Aorta (tissue), 5 donors: ENCODE results near the gene HSPB7. TPM values are rescaled to one million over a fixed set of nuclear protein-coding genes. Genes with fewer than 3 reads are reported as not detected.
"Not testable (repeated sequence)": the region's sequence is repeated elsewhere in the genome, so short reads cannot be mapped to it uniquely, and the experiment has no call there.

Experiments
- ATAC-seq: fragments of 200-7000 bp; cut with Tn5 transposase; one replicate; pipeline ENCODE4 v1.9.1; 2022; ENCODE audit warnings: moderate library complexity; ENCODE audit not compliant: low FRiP score
- DNase-seq, 2 donors: peaks; one replicate each; pipeline ENCODE4 v3.0.0-alpha.2; 2020
- H3K27ac ChIP-seq, 2 donors: one replicate each; pipeline ENCODE4 v1.5.1; 2013; ENCODE audit warnings: low read length in 2 of 2, mild to moderate bottlenecking in 2 of 2, moderate library complexity in 2 of 2, control low read depth in 1 of 2, inconsistent platforms in 1 of 2, low read depth in 1 of 2
- H3K27me3 ChIP-seq, 2 donors: one replicate each; pipeline ENCODE4 v1.6.1; 2013; ENCODE audit warnings: control low read depth in 1 of 2, low read length in 1 of 2, mild to moderate bottlenecking in 1 of 2, moderate library complexity in 1 of 2; ENCODE audit not compliant: insufficient read depth in 2 of 2, control insufficient read depth in 1 of 2
- H3K36me3 ChIP-seq, 2 donors: one replicate each; pipeline ENCODE4 v1.6.1; 2013; ENCODE audit warnings: control low read depth in 1 of 2, low read length in 1 of 2, mild to moderate bottlenecking in 1 of 2; ENCODE audit not compliant: insufficient read depth in 2 of 2, control insufficient read depth in 1 of 2
- H3K4me1 ChIP-seq, 2 donors: one replicate each; pipeline ENCODE4 v1.6.1; 2013; ENCODE audit warnings: low read length in 2 of 2, control low read depth in 1 of 2, mild to moderate bottlenecking in 1 of 2, moderate library complexity in 1 of 2; ENCODE audit not compliant: insufficient read depth in 2 of 2, control insufficient read depth in 1 of 2
- H3K4me3 ChIP-seq, 2 donors: one replicate each; pipeline ENCODE4 v1.5.1; 2013; ENCODE audit warnings: low read length in 2 of 2, control low read depth in 1 of 2, mild to moderate bottlenecking in 1 of 2
- H3K9me3 ChIP-seq: one replicate; pipeline ENCODE4 v1.6.1; 2013; ENCODE audit warnings: mild to moderate bottlenecking, low read length; ENCODE audit not compliant: control insufficient read depth
- WGBS, 2 donors: extraction: QIAGEN DNeasy Blood & Tissue Kit; methylation state at CpG; one replicate each; pipeline ENCODE4 v1.1.7; 2013; 5-methylcytosine and 5-hydroxymethylcytosine counted together
- intact Hi-C, 2 donors: fragments of 100-400 bp; cut with DNase I; formaldehyde crosslinking; loops; one replicate each; pipeline versions ENCODE4 v1.14.2 to v1.15.0; 2022
- polyA plus RNA-seq, 2 donors: library from polyadenylated mRNA; stranded (reverse); fragments of 200-250 nt; gene quantifications; one replicate each; pipeline ENCODE4 v1.2.3, GENCODE V29; 2013
- total RNA-seq, 2 donors: library from RNA; stranded (reverse); fragmentation: NEBNext Ultra II Directional; extraction: Animal tissue kit (Norgen Biotek cat#: 25700); gene quantifications; one replicate each; pipeline ENCODE4 v1.2.1, GENCODE V29; 2021
- donor health status: healthy with polysubstance abuse.
- donor health status: Bipolar disorder and iron deficiency.
- donor health status: DM: no; HTN: no; CAD: no.
- donor health status: DM: no; HTN: no; CAD: no.
- donor health status: DM: yes; HTN: yes; CAD: no.

HSPB7 gene
- total and polyA plus RNA-seq, 4 donors: 128 to 802 (median 326) TPM

GRCh38 chr1:16053781-16054502, 36.1 kb upstream of the HSPB7 start:
- ATAC-seq (no peak), DNase-seq (no peak)
- no peaks in the 10 kb centered on the region for H3K27me3 ChIP-seq
- no peak overlapping the region for H3K4me3 ChIP-seq
- no peaks in the 10 kb centered on the region for H3K4me1 ChIP-seq
- WGBS, 2 donors: 82 to 83% methylated on average over 7 to 8 of the region's 8 CpGs
- intact Hi-C loops: no loop called here
- H3K36me3 ChIP-seq: no peaks in the 10 kb centered on the region
- H3K9me3 ChIP-seq: no peaks in the 10 kb centered on the region
- H3K27ac ChIP-seq: no peak overlapping the region

DNA sequence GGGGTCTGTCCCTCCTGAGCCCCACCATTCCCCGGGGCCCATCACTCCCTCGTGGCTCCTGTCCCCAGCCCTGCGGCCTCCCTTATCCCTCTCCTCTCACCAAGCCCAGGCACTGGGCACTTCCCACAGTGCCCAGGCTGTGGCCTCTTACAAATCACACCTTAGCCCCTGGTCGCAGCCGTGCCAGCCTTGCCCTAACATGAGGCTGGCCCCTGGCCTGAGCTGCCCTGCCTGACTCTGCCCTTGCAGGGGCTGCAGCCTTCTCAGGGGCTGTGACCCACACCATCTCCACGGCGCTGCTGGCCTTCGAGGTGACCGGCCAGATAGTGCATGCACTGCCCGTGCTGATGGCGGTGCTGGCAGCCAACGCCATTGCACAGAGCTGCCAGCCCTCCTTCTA, 34.1 kb upstream of the HSPB7 start:
- H3K4me1 ChIP-seq, H3K9me3 ChIP-seq, ATAC-seq: not testable (repeated sequence)

GRCh38 chr1:16051039-16051438, 33.2 kb upstream of the HSPB7 start:
- no peaks in the 10 kb centered on the region for H3K36me3 ChIP-seq
- ATAC-seq: no peak
- no peaks in the 10 kb centered on the region for H3K4me1 ChIP-seq
- DNase-seq: no peak
- no peaks in the 10 kb centered on the region for H3K27me3 ChIP-seq
- no peak overlapping the region for H3K4me3 ChIP-seq
- intact Hi-C loops: no loop called here
- no peak overlapping the region for H3K27ac ChIP-seq
- 86 to 87% methylated on average over 3 of the region's 3 CpGs for WGBS, 2 donors
- H3K9me3 ChIP-seq: no peaks in the 10 kb centered on the region

More for the DNA sequence above, 34.1 kb upstream of the HSPB7 start:
- WGBS, 2 donors: 86 to 91% methylated on average over 11 to 12 of the region's 12 CpGs
- H3K4me3 ChIP-seq, DNase-seq, intact Hi-C loops, H3K27ac ChIP-seq, H3K27me3 ChIP-seq, H3K36me3 ChIP-seq: not testable (repeated sequence)

DNA sequence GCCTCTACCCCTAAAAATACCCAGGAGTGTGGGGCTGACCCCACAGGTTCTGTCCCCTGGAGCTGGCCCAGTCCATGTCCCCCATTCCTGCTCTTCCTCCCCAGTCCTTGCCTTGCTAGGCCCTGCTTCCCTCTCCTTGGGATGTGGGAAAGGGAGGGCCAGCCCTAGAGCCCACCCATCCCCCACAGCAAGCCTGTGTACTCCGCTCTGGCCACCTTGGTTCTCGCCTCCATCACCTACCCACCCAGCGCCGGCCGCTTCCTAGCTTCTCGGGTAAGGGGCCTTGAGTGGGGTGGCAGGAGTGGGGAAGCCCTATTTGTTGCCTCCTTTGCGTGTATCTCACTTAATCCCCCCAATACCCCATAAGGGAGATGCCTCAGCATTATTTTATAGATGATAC, 32.5 kb upstream of the HSPB7 start:
- Histone ChIP-seq H3K27ac (no peak overlapping the region), H3K36me3 (no peaks in the 10 kb centered on the region), H3K27me3 (no peaks in the 10 kb centered on the region), H3K9me3 (no peaks in the 10 kb centered on the region), H3K4me3 (no peak overlapping the region), H3K4me1 (no peaks in the 10 kb centered on the region)
- 90 to 92% methylated on average over 6 to 7 of the region's 7 CpGs for WGBS, 2 donors
- no peak for ATAC-seq
- intact Hi-C loops: loop anchor here in 1 of 2 donors (1.0 kb wide), 1 partner anchor 9 kb away; no protein-coding TSS in a partner anchor
- no peak for DNase-seq

DNA sequence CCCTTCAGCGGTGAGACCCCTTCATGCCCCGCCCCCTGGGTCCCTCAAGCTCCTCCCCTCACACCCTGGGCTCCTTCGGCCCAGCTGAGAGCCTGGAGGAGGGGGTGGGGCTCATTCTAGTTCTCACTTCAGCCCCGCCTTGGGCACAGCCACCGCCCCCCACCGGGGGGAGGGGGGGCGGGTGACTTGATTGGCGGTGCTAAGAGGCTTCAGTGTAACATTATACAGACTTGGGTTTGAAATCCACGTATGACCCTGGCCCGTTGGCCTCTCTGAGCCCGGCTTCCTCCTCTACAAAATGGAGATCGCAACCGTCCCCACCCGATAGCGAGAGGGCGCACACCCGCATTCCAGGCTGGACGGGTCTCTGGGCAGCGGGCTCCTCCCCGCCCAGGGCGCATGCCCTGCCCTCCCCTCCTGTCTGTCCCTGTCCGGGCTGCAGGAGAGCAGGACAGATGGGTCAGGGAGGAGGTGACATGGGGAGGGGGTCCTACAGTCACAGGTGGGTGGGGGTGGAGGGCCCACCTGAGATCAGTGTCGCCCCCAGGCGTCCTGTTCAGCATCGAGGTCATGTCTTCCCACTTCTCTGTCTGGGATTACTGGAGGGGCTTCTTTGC, 30.8 kb upstream of the HSPB7 start:
- ATAC-seq: peak; percentile 26
- intact Hi-C loops: loop anchor here in 1 of 2 donors (5.0 kb wide), 1 partner anchor 36 kb away; no protein-coding TSS in a partner anchor
- H3K27ac ChIP-seq: no peak overlapping the region
- 5% methylated on average over 19 to 25 of the region's 25 CpGs for WGBS, 2 donors
- H3K4me3 ChIP-seq: peak overlapping the region in 1 of 2 donors; percentile 5
- no peaks in the 10 kb centered on the region for H3K4me1 ChIP-seq
- no peaks in the 10 kb centered on the region for H3K36me3 ChIP-seq
- DNase-seq: peak in 1 of 2 donors; percentile 86
- no peaks in the 10 kb centered on the region for H3K9me3 ChIP-seq
- no peaks in the 10 kb centered on the region for H3K27me3 ChIP-seq

DNA sequence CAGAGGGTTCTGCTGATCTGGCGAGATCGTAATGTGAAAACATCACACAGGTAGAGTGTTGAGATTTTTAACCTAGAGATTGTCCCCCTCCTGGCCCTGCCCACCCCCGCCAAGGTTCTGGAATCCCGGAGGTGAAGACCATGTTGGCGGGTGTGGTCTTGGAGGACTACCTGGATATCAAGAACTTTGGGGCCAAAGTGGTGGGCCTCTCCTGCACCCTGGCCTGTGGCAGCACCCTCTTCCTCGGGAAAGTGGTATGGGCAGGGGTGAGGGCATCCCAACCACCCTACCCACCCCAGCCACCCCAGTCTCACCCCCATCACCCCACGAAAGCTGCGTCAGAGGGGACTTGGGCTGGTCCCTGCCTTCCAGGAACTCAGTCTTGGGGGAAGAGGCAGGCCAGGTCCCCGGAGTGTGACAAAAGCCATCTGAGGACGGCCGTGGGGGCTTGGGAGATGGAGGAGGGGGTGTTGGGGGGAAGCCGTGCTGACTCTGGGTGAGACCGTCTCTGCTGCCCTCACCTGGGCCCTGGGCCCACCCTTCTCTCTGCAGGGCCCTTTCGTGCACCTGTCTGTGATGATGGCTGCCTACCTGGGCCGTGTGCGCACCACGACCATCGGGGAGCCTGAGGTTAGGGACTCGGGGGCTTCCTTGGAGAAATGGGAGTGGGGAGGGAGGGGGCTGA, 30.1 kb upstream of the HSPB7 start:
- no peaks in the 10 kb centered on the region for H3K36me3 ChIP-seq
- no peak overlapping the region for H3K27ac ChIP-seq
- no peak overlapping the region for H3K4me3 ChIP-seq
- H3K9me3 ChIP-seq: no peaks in the 10 kb centered on the region
- 77 to 79% methylated on average over 19 of the region's 19 CpGs for WGBS, 2 donors
- H3K27me3 ChIP-seq: no peaks in the 10 kb centered on the region
- DNase-seq: no peak
- intact Hi-C loops: loop anchor here in 1 of 2 donors (5.0 kb wide), 1 partner anchor 36 kb away; no protein-coding TSS in a partner anchor
- ATAC-seq: no peak
- no peaks in the 10 kb centered on the region for H3K4me1 ChIP-seq

DNA sequence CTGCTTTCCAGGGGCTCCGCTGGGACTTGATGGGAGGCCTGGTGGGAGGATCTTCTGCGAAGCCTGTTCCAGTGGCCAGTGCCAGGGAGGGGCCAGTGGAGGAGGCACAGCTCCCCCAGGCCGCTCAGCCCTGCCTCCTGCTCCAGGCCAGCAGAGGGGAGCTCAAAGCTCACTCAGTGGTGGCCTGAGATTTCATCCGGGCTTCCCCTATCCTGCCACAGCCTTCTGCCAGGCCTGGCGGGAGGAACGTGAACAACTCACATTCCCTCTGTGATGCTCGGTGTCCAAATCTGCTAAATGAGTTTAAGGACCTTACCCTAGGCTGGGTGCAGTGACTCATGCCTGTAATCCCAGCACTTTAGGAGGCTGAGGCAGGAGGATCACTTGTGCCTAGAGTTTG, 29.0 kb upstream of the HSPB7 start:
- intact Hi-C loops: loop anchor here in 1 of 2 donors (5.0 kb wide), 1 partner anchor 35 kb away; no protein-coding TSS in a partner anchor
- DNase-seq (peak in 1 of 2 donors; percentile 75), ATAC-seq (no peak)
- Histone ChIP-seq H3K4me1 (no peaks in the 10 kb centered on the region), H3K27ac (no peak overlapping the region), H3K36me3 (no peaks in the 10 kb centered on the region), H3K9me3 (no peaks in the 10 kb centered on the region), H3K4me3 (no peak overlapping the region), H3K27me3 (no peaks in the 10 kb centered on the region)
- WGBS, 2 donors: 59 to 62% methylated on average over 7 of the region's 7 CpGs

DNA sequence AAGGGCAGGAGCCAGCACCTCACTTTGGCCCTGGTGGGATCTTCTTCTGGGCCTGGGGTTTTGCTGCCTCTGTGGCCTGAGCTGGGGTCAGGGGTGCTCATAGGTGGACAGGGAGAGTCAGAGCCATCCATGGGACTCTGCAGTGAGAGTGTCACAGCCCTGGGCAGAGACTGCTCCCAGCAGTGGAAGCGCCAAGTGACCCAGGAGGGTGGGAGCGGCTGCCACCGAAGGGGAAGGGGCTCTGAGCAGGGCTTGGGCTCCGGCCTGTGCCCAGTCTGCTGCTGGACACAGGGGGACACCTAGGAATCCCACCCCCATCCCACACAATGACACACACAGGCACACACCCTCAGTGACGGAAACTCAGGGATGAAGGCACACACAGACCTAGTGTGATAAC, 26.1 kb upstream of the HSPB7 start:
- no peak for ATAC-seq
- no peaks in the 10 kb centered on the region for H3K4me1 ChIP-seq
- WGBS, 2 donors: 76 to 93% methylated on average over 2 to 5 of the region's 5 CpGs
- no peaks in the 10 kb centered on the region for H3K36me3 ChIP-seq
- no peaks in the 10 kb centered on the region for H3K9me3 ChIP-seq
- no peak overlapping the region for H3K27ac ChIP-seq
- intact Hi-C loops: no loop called here
- H3K4me3 ChIP-seq: no peak overlapping the region
- no peak for DNase-seq
- H3K27me3 ChIP-seq: no peaks in the 10 kb centered on the region
